ENCODE results near the gene WDR1.

Gene WDR1

DNA sequence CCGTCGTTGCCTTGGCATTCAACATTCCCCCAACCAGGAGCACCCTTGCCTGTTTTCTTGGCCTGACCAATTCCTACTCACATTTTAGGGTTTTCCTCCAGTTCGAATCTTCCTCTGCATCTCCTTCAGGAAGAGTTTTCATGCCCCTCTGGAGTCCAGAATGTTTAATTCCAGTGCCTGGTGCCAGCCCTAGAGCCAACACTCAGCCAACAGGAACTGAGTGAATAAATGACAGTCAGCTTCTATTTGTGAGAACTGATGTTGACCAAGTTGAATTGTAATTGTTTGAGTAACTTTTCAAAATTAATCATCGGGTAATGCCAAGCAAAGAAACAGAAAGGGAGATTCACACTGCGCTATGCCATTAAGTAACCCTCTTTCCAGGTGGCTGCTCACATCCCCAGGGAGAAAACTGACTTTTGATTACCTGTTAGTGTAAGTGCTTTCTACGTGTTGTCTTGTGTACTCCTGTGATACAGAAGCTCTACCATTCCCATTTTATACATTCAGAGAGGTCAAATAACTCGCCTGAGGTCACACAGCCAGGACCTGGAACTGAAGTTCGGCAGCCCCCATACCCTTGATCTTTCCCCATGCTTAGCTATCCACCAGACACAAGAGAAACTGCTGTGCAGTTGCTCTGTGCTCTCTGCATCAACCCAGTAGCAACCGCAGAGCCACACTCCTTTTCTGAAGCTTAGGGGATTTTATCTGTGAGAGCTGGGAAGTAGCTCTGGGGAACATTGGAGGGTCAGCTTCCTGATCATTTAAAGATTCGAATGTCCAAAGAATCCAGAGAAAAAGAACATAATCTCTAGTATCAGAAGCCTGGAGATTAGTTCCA is 76.3 kb downstream of the WDR1 start:
- DNase-seq (ENCODE audit: low spot score): no peak

DNA sequence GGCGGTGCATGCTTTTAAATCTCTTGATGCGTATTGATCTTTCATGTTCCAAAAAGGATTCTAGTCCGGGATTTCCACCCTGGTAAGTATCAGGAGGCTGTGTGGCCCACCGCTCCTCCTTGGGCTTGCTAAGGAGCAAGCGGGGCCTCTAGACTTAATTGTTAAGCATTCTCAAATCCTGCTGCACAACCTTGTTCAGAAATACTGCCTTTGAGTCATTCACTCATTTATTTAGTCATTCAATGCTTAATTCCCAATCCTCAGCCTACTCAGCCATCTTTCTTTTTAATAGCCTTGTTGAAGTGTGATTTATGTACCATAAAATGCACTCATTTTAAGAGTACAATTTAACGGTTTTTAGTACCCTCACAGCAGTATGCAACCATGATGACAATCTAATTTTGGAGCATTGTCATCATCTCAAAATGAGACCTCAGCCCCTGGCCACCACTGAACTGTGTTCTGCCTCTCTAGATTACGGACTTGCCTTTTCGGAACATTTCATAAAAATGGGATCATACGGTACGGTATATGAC is 79.7 kb downstream of the WDR1 start:
- no peak for DNase-seq (ENCODE audit: low spot score)

DNA sequence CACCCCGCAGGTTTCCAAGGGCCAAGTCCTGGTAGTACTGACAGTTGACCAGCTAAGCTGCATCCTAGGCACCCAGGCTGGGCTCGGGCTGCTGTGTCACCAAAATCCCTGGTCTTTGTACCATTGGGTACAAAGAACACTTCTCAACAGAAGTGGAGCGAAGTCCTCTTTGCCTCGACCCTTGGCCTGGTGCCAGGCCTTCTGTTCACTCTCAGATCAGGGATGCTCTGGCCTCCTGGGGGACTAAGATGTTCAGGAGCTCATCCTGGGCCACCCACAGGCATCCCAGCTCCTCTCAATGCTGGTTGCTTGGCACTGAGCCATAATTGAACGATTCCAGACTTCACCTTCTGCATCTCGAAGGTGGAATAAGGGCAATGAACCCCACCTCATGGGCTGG is 81.5 kb downstream of the WDR1 start:
- DNase-seq (ENCODE audit: low spot score): no peak

DNA sequence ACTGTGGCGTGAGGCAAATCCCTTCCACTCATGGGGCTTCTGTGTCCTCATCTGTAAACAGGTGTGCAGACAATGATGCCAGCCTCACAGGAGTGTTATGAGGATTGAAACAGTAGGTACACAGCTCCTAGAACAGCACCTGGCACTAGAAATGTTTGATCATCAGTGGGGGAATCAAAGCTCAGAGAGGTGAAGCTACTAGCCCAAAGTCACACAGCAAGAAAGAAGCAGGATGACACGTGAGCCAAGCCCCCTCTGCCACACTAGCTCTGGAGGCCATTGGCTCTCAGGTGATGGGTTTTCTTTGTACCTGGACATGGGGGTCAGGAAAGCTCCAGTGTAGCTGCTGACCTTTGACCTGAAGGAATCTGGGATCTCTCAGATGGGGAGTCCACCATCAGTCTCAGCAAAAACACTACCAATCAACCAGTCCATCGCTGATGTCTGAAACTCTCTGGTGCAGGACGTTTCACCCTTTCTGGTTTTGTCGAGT is 81.9 kb downstream of the WDR1 start:
- DNase-seq (ENCODE audit: low spot score): no peak

DNA sequence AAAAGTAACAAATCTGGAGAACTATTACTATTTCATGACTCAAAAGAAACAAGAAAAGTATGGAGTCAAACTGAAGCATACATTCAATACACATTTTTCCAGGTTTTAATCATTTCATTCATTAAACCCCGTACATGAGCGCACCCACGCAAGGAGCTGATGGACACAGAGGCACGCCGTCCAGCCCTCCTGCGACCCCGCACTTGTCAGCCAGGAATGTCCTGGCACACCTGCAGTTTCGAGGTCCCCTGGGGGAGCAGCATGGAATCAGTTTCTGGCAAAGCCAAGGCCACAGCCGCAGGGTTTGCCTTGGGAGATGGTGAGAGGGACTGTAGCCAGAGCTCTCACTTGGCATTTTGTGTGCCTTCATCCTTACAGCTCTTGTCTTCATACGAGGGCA is 82.5 kb downstream of the WDR1 start:
- no peak for DNase-seq (ENCODE audit: low spot score)

DNA sequence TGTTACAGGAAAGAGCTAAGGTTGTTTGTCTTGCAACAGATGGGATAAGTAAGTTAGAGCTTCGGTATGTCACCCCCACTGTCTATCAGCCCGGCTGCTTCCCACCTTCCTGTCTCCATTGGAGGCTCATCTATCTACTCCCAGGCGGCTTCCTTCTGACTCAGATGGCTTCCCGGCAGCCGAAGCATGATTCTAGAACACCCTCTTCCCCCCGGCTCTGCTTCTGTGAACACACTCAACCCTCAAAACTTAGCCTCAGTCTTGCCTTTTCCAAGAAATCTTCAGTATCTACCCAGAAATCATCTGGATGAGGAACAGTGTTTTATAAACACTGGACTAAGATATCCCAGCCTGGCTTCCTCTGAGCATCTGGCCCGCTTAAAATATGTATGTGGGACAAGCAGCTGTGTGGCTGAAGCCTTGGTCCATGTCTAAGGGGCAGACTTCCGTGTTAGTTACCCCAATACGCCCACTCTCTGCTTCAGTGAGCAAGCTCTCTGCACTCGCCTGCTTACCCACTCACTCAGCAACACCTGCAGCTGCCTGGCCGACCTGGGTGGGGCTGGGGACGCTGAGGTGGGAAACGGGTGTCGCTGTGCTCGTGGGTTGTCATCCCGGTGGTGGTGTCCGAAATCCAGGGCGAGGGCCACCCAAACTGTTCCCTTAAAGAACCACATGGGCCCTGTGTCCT is 83.3 kb downstream of the WDR1 start:
- no peak for DNase-seq (ENCODE audit: low spot score)

DNA sequence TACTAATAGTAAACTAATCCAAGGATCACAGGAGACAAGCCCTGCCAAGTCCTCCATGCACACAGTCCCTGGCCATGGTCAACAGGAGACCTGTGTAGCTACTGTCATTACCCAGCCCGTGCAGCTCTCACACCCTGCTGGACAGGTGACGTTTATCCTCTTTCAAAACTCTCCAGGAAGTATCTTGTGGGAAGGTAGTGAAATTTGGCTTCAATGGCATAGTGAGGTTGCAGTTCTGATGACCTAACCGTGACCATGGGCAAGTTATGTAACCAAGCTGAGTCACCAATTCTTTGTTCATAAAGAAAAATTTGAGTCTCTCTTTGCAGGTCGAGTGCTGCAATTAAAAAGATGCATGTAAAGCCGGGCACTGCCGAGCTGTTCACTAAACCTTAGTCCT is 84.0 kb downstream of the WDR1 start:
- DNase-seq (ENCODE audit: low spot score): no peak

DNA sequence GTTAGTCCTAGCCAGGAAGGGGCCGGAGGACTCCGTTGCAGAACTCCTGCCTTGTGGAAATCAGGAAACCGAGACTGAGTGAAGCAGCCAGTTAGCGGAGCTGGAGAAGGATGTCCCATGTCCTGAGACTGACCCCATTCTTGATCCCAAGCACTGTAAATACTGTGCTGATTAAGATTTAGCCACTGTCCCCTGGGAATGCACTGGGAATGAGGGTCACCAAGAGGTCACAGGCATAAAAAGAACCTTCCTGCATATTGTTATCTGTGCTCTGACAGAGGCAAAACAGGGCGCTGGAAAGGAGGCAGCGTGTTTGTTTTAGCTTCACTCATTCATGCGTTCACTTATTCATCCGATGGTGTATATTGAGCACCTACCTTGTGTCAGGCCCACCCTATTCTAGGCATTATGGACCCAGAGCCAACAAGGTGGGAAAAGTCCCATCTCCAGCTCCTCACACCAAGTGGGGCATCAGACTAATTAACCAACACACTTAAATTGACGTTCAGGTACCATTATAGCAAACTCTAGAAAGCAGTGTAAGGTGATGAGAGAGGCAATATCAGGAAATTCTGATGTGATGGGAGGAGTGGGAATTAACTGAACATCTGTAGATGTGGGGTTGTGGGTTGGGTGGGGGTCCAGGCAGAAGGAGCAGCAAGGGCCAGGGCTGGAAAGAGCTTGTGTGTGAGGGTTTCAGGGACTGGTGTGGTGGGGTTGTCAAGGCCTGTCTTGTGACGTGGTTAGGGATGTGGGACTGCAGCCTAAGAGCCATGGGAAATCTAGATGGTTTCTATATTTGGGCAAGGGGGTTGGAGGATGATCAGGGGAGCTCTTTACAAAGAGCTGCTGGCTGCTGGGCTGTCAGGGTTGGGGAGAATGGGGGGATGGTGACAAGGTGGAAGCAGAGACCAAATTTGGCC is 84.7 kb downstream of the WDR1 start:
- no peak for DNase-seq (ENCODE audit: low spot score)

DNA sequence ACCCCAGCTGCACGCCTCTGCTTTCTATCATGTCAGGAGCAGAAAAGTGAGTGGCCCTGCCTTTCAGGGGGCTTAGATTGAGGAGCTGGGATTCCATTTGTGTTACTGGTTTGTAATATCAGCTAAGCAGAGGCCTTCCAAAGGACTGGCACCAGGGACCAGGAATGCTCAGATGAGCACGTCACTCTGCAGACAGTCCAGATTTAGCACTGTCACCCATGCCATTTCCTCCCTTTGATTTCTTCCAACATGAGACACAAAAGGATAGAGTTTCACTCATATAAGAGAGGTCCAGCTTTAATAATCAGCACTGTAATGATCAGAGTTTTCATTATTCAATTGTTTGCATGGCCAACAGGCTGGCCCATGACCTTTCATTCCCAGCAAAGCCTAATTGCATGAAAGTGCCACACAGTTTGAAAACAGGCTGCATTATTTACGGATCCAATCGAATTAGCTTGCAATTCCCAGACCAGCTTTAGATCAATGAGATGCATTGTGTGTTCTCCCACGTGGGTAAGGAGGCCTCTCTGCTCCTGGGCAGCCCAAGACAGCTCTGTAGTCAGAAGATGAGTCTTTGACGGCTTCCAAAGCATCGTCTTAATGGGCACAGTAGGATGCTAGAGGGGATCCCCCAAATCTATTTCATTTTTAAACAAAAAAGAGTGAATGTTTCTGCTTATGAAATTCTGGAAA is 85.5 kb downstream of the WDR1 start:
- DNase-seq (ENCODE audit: low spot score): peak; percentile 57

DNA sequence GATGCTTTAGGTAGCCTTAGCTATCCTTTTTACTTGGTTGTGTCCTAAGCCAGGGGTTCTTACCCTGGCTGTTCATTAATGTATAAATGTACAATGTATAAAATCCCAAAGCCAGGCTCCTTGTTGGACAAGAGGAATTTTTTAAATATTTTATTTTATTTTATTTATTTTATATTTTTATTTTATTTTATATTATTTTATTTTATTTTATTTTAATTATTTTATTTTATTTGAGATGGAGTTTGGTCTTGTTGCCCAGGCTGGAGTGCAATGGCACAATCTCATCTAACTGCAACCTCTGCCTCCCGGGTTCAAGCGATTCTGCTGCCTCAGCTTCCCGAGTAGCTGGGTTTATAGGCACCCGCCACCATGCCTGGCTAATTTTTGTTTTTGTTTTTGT is 87.2 kb downstream of the WDR1 start:
- no peak for DNase-seq (ENCODE audit: low spot score)

DNA sequence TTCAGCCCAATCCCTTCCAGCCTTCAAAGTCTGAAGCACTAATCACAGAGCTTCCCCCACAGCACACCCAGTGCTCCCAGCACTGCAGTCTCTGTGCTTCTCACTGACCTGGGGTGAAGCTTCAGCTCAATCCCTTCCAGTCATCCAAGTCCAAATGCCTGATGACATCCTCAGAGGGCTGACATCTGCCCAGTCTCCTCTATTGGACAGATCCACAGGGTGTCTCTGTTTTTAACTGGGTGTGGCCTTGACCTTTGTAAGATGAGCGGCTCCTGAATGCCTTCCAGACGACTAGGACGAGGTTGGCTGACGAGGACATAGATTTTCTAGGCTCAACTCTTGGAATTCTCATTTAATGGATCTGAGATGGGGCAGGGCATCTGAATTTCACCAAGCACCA is 87.7 kb downstream of the WDR1 start:
- DNase-seq (ENCODE audit: low spot score): no peak

DNA sequence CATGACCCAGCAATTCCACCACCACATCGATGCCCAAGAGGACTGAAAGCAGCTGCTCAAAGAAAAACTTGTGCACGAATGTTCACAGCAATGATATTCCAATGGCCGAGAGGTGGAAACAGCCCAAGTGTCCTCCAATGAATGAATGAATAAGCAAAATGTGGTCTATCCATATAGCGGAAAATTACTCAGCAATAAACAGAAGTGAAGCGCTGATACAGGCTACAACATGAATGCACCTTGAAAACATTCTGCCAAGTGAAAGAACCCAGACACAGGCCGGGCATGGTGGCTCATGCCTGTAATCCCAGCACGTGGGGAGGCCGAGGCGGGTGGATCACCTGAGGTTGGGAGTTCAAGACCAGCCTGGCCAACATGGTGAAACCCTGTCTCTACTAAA is 90.1 kb downstream of the WDR1 start:
- no peak for DNase-seq (ENCODE audit: low spot score)

DNA sequence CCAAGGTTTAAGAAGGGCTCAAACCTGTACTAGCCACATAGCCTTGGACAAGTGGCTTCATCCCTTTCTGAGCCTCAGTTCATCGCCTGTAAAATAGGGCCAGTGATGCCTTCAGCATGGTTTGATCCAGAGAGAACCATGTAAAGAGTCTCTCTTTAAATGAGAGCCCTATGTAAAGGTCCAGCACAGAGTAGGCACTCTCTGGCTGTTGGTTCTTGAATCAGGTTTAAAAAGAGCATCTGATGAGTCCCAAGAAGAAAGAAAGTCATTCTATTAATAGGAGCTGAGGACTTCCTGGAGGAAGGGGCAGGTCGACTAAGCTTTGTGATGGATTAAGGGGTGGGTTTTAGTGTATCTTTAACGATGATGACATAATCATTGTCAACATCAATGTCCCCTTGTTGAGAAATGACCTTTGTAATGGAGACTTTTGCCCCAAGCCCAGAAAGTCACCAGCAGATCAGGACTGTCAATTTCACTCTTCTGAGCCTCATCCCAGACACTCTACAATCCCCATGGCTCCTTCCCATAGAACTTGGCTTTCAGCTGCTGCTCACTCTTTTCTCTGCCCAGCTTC is 91.3 kb downstream of the WDR1 start:
- no peak for DNase-seq (ENCODE audit: low spot score)
